GM18909 (cell line): Measurements from ENCODE around the gene TTC28.
"Not testable (repeated sequence)": the region's sequence is repeated elsewhere in the genome, so short reads cannot be mapped to it uniquely, and the experiment has no call there.

ENCODE experiments used
- ATAC-seq: cut with Tn5 transposase; IDR thresholded peaks from one replicate; pipeline ENCODE4 v1.9.1; 2021; ENCODE audit warnings: mild to moderate bottlenecking; ENCODE audit not compliant: unreplicated experiment, poor library complexity

The TTC28 gene

GRCh38 chr22:28097627-28098026, 582.0 kb downstream of the TTC28 start:
- ATAC-seq, result no peak

GRCh38 chr22:28096161-28096560, 583.5 kb downstream of the TTC28 start:
- no peak for ATAC-seq

DNA sequence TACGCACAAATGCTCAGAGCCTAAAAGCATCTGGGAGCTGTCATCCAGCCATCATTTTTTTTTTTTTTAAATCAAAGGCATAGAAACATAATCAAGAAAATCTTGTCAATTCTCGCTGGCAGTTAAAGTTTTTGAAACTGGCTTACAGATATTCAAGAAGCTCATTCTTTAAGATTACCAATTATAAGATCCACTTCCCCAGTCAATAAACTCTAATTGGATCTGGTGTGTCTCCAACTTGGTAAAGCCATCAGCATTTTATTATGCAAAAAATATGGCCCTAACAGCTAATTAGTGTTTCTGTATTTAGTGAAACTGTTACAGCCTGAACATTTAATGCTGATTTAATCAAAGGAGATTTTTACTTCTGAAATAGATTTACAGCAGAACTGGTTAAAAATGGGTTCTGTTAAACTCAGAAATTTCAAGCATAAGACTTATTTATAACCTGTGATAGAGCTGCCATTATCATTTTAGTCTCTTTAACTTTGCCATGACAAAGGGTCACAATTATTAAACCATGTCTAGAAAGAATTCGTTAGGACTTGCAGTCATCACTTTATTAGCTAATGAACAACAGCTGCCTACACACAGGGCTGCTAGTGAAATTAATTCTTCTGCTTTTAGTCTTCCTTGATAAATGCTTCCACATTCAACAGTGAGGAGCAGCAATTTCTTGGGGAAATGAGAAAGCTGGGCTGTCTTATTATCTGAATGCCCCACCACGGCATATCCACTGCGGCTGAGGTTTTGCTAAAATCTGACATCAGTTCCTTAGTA, 584.1 kb downstream of the TTC28 start:
- no peak for ATAC-seq

DNA sequence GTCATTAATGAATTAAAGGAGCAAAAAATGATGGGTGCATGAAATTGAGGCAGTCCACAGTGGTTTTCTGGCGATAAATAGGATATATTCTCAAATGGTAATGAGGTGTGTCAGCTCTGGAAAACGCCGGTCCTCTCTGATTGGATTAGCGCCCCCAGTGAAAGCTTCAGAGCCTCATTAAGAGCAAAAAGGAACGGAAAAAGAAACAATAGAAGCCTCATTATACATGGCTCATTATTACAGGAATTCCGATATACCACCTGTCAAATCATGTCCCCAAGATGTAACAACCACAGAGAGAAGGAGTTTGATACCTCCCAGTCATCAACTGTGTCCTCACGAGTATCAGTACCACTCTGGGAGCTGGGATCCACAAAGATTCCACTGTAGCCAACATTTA, 584.9 kb downstream of the TTC28 start:
- no peak for ATAC-seq

GRCh38 chr22:28093711-28094110, 585.9 kb downstream of the TTC28 start:
- no peak for ATAC-seq

DNA sequence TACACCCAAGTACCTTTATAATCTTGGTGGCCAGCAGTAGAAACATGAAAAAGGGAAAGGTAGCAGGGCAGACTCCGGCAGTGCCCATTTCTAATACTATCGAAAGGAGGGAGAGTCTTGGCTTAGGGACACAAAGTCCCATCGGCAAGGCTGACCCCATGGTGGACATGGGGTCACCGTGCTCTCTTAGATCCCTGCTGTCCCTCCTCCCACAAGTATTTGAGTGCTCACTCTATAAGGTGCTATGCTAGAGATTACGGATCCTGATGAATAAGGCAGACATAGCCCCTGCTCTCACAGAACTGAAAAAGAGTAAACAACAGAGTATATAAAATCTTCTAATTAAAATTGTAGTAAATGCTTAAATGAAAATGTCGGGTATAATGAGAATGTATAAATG, 588.2 kb downstream of the TTC28 start:
- ATAC-seq, result no peak

GRCh38 chr22:28089541-28089940, 590.1 kb downstream of the TTC28 start:
- ATAC-seq, result not testable (repeated sequence)

DNA sequence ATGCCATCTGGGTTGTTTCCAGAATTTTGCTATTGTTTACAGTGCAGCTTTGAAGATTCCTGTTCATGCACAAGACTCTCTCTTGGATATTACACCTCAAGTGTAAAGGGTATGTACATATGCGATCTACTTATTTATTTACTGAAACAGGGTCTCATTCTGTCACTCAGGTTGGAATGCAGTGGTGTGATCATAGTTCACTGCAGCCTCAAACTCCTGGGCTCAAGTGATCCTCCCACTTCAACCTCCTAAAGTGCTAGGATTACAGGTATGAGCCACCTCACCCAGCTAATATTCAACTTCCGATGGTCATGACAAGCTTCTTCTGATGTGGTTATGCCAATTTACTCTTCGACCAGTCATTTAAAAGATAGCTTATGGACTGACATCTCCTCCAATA, 602.5 kb downstream of the TTC28 start:
- no peak for ATAC-seq

GRCh38 chr22:28075358-28075981, 604.2 kb downstream of the TTC28 start:
- ATAC-seq, result no peak

DNA sequence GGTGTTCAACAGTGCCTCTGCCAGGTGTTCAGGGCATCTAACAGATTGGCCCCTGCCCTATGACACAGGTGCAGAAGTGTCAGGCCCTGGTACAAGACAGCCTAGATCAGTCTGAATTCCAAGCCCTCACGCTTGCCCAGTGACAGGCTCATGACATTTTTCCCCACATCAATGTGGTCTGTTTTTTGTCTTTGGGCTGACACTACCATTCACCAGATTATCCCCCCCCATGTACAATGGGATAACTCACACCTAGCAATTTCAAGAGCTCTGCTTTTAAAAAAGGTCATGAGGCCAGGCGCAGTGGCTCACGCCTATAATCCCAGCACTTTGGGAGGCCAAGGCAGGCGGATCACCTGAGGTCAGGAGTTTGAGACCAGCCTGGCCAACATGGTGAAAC, 605.1 kb downstream of the TTC28 start:
- no peak for ATAC-seq

DNA sequence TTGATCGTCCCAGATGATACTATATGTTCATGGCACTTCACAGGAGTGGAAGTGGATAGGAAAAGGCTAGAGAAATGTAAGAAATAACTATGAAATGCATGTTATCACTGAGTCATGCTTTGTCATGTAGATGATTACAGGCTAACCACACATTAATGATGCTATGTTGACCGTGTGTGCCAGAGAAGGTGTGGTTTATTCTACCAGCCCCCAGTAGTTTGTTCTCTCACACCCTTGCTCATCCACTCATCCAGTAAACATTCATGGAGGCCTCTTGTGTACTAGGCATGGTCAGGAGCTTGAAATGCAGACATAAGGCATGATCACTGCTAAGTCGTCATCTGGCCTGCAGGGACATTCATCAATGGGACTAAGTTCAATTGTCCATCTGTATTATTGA, 607.6 kb downstream of the TTC28 start:
- no peak for ATAC-seq

GRCh38 chr22:28068826-28069225, 610.8 kb downstream of the TTC28 start:
- no peak for ATAC-seq

DNA sequence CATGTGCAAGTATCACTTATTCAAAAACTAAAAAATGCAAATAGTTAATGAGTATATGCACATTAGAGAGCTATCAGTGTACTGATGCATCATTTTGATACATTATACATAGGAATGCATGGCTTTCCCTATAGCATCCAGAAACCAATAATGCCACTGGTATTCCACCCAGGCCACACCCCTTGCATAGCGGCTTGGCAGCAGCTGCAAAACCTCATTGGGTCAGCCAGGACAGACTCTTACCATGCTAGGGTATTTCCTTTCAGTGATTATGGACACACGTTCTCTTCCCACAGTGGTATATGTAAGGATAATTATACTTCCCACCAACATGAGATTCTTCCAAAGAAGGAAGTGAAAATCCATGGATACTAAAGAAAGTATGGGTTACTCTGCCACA, 614.7 kb downstream of the TTC28 start:
- no peak for ATAC-seq

- no peak for ATAC-seq
Measured at GRCh38 chr22:28063656-28064055, 616.0 kb downstream of the TTC28 start.

DNA sequence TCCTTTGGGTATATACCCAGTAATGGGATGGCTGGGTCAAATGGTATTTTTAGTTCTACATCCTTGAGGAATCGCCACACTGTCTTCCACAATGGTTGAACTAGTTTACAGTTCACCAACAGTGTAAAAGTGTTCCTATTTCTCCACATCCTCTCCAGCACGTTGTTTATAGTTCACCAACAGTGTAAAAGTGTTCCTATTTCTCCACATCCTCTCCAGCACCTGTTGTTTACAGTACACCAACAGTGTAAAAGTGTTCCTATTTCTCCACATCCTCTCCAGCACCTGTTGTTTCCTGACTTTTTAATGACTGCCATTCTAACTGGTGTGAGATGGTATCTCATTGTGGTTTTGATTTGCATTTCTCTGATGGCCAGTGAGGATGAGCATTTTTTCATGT, 619.0 kb downstream of the TTC28 start:
- not testable (repeated sequence) for ATAC-seq

DNA sequence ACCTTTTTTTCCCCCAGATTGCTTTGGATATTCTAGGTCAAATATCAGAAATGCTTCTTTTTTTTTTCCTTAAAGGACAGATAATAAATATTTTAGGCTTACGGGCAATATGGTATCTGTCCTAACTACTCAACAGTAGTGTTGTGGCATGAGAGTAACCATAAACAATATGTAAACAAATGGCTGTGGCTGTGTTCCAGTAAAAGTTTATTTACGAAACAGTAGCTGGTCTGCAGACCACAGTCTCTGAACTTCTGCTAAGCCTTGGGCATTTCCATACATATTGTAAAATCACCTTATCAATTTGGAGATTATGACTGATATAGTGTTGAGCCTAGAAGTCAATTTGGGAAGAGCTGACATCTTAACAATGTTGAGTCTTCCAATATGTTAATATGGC, 621.6 kb downstream of the TTC28 start:
- no peak for ATAC-seq

DNA sequence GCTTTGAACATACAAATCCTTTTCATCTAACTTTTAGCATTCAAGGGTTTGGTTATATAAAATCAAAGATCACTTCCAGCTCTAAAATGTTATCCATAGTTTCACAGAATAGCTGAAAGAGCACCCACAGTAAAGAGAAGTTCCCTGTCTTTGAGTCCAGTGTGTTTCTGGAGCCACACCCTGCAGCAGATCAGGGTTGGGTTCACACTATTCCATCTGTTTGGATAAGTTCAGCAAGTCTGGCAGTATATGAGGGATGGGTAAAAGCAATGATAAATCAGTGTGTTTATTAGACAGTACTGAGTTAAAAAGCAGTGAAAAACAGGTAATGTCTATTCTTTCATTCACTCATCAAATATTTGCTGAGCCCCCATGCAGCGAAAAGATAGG, 624.8 kb downstream of the TTC28 start:
- no peak for ATAC-seq

- ATAC-seq, result no peak
Measured at GRCh38 chr22:28053896-28054818, 625.5 kb downstream of the TTC28 start.

GRCh38 chr22:28052825-28053269, 626.8 kb downstream of the TTC28 start:
- ATAC-seq, result no peak

- ATAC-seq, result no peak
Measured at GRCh38 chr22:28051787-28052356, 627.8 kb downstream of the TTC28 start.
